Renal cortical epithelial cell (primary cell): ENCODE data around the gene KAT8. TPM values are rescaled to one million over a fixed set of nuclear protein-coding genes. Genes with fewer than 3 reads are reported as not detected.
A peak's percentile ranks its signal among the peaks of the same experiment; 100 is the strongest.

Experiments
- DNase-seq: peaks from one replicate; pipeline ENCODE4 v3.0.0-alpha.2; 2011; ENCODE audit warnings: low read depth
- total RNA-seq: library from RNA; depleted of rRNA; stranded (reverse); fragments of >200 nt; gene quantifications from 2 replicates; pipeline ENCODE4 v1.2.3, GENCODE V29; 2014

KAT8 gene
- total RNA-seq: 33.5 and 45.1 TPM in 2 replicates

- DNase-seq: peak; percentile 96
These were observed at the start of gene KAT8 for GRCh38 chr16:31117384-31118222. KAT8 (plus strand) TSS chr16:31117664; CDS start chr16:31117682, 18 bp downstream.

GRCh38 chr16:31071861-31072260 lies 45.6 kb upstream of the KAT8 start:
- DNase-seq: peak; percentile 40

- DNase-seq: peak; percentile 7
These were observed 44.8 kb upstream of the KAT8 start for GRCh38 chr16:31072540-31073141.

- peak; percentile 78 for DNase-seq
These were observed 44.1 kb upstream of the KAT8 start for GRCh38 chr16:31073142-31073969.

- DNase-seq: peak; percentile 98
These were observed 43.3 kb upstream of the KAT8 start, which contains the start of the genes ZNF646 and ZNF668 for GRCh38 chr16:31073970-31074813. ZNF646 (plus strand) TSS chr16:31074422; CDS start chr16:31076325, 1,903 bp downstream. ZNF668 (minus strand) TSS chr16:31074240; CDS start chr16:31064459, 9,781 bp downstream.

GRCh38 chr16:31074814-31075183 lies 42.7 kb upstream of the KAT8 start:
- no peak for DNase-seq

- no peak for DNase-seq
These were observed 41.1 kb upstream of the KAT8 start for GRCh38 chr16:31076319-31076718.

- no peak for DNase-seq
These were observed 40.4 kb upstream of the KAT8 start for GRCh38 chr16:31077024-31077423.

- no peak for DNase-seq
These were observed 39.7 kb upstream of the KAT8 start for GRCh38 chr16:31077592-31078396.

- no peak for DNase-seq
These were observed 38.7 kb upstream of the KAT8 start for GRCh38 chr16:31078597-31079341.

- DNase-seq: no peak
These were observed 38.0 kb upstream of the KAT8 start for GRCh38 chr16:31079342-31079944.

- no peak for DNase-seq
These were observed 37.3 kb upstream of the KAT8 start for GRCh38 chr16:31080035-31080629.

GRCh38 chr16:31080756-31081419 lies 36.6 kb upstream of the KAT8 start:
- no peak for DNase-seq

- DNase-seq: no peak
These were observed 35.8 kb upstream of the KAT8 start for GRCh38 chr16:31081428-31082351.

GRCh38 chr16:31082368-31083045 lies 35.0 kb upstream of the KAT8 start:
- DNase-seq: no peak

GRCh38 chr16:31083081-31083480 lies 34.4 kb upstream of the KAT8 start:
- no peak for DNase-seq

- DNase-seq: no peak
These were observed 33.9 kb upstream of the KAT8 start for GRCh38 chr16:31083556-31083955.
